Liver (tissue), 9 donors: ENCODE results near the gene TMED1. TPM values are rescaled to one million over a fixed set of nuclear protein-coding genes. Genes with fewer than 3 reads are reported as not detected.
"Not testable (repeated sequence)": the region's sequence is repeated elsewhere in the genome, so short reads cannot be mapped to it uniquely, and the experiment has no call there.

Source experiments
- DNase-seq: peaks from one replicate; pipeline ENCODE4 v3.0.0-alpha.2; 2017; ENCODE audit warnings: low spot score
- H3K27ac ChIP-seq, 2 donors: one replicate each; pipeline ENCODE4 v1.7.0; 2013; ENCODE audit warnings: inconsistent platforms in 2 of 2, low read length in 2 of 2, control low read depth in 1 of 2, low read depth in 1 of 2, mild to moderate bottlenecking in 1 of 2
- H3K27me3 ChIP-seq, 4 donors: one replicate each; pipeline versions ENCODE4 v1.6.1 to v1.7.0; 2013; ENCODE audit warnings: low read length in 3 of 4, inconsistent platforms in 1 of 4, mild to moderate bottlenecking in 1 of 4, moderate library complexity in 1 of 4; ENCODE audit not compliant: control insufficient read depth in 4 of 4, insufficient read depth in 4 of 4
- H3K36me3 ChIP-seq, 4 donors: one replicate each; pipeline versions ENCODE4 v1.6.1 to v1.7.0; 2013; ENCODE audit warnings: low read length in 3 of 4, mild to moderate bottlenecking in 3 of 4, low read depth in 1 of 4, moderate library complexity in 1 of 4; ENCODE audit not compliant: control insufficient read depth in 4 of 4, insufficient read depth in 3 of 4
- H3K4me1 ChIP-seq, 4 donors: one replicate each; pipeline versions ENCODE4 v1.6.1 to v1.7.0; 2013; ENCODE audit warnings: low read length in 3 of 4, mild to moderate bottlenecking in 3 of 4, moderate library complexity in 1 of 4; ENCODE audit not compliant: control insufficient read depth in 4 of 4, insufficient read depth in 4 of 4
- H3K4me3 ChIP-seq, 3 donors: one replicate each; pipeline versions ENCODE4 v1.6.1 to v1.7.0; 2013; ENCODE audit warnings: low read length in 3 of 3, control low read depth in 1 of 3, low read depth in 1 of 3, mild to moderate bottlenecking in 1 of 3
- H3K9ac ChIP-seq, 2 donors: one replicate each; pipeline ENCODE4 v1.7.0; 2013; ENCODE audit warnings: low read length in 2 of 2, mild to moderate bottlenecking in 2 of 2, moderate library complexity in 2 of 2, control low read depth in 1 of 2, low read depth in 1 of 2
- H3K9me3 ChIP-seq, 4 donors: one replicate each; pipeline versions ENCODE4 v1.6.1 to v1.7.0; 2013; ENCODE audit warnings: low read length in 3 of 4; ENCODE audit not compliant: control insufficient read depth in 4 of 4
- EGR1 ChIP-seq, 2 donors: IDR thresholded peaks; 2 replicates each; pipeline ENCODE4 v1.6.1; 2016 to 2018; ENCODE audit warnings: antibody characterized with exemption in 2 of 2, low read depth in 2 of 2
- FOXA1 ChIP-seq: IDR thresholded peaks from 2 replicates; pipeline ENCODE4 v1.6.1; 2016; ENCODE audit warnings: antibody characterized with exemption
- FOXA2 ChIP-seq: IDR thresholded peaks from 2 replicates; pipeline ENCODE4 v1.6.1; 2016; ENCODE audit warnings: antibody characterized with exemption
- GABPA ChIP-seq, 2 donors: IDR thresholded peaks in 1 of 2; conservative IDR thresholded peaks in 1 of 2; 2 replicates each; pipeline ENCODE4 v1.6.1; 2016; ENCODE audit warnings: antibody characterized with exemption in 2 of 2, mild to moderate bottlenecking in 1 of 2, moderate library complexity in 1 of 2
- HNF4A ChIP-seq, 2 donors: conservative IDR thresholded peaks; 2 replicates each; pipeline ENCODE4 v1.6.1; 2016; ENCODE audit warnings: antibody characterized with exemption in 2 of 2, mild to moderate bottlenecking in 2 of 2
- HNF4G ChIP-seq: IDR thresholded peaks from 2 replicates; pipeline ENCODE4 v1.6.1; 2016; ENCODE audit warnings: antibody characterized with exemption
- JUND ChIP-seq, 2 donors: IDR thresholded peaks; 2 replicates each; pipeline ENCODE4 v1.6.1; 2016; ENCODE audit warnings: antibody characterized with exemption in 2 of 2
- NR2F2 ChIP-seq: IDR thresholded peaks from 2 replicates; pipeline ENCODE4 v1.6.1; 2016; ENCODE audit warnings: antibody characterized with exemption
- RAD21 ChIP-seq, 2 donors: IDR thresholded peaks; 2 replicates each; pipeline ENCODE4 v1.6.1; 2016; ENCODE audit warnings: antibody characterized with exemption in 2 of 2, mild to moderate bottlenecking in 2 of 2
- RXRA ChIP-seq, 2 donors: IDR thresholded peaks; 2 replicates each; pipeline ENCODE4 v1.6.1; 2017 to 2018; ENCODE audit warnings: antibody characterized with exemption in 2 of 2, mild to moderate bottlenecking in 1 of 2
- SP1 ChIP-seq: IDR thresholded peaks from 2 replicates; pipeline ENCODE4 v1.6.1; 2018; ENCODE audit warnings: antibody characterized with exemption, mild to moderate bottlenecking
- TAF1 ChIP-seq: conservative IDR thresholded peaks from 2 replicates; pipeline ENCODE4 v1.6.1; 2016; ENCODE audit warnings: antibody characterized with exemption, mild to moderate bottlenecking
- YY1 ChIP-seq: IDR thresholded peaks from 2 replicates; pipeline ENCODE4 v1.6.1; 2016; ENCODE audit warnings: antibody characterized with exemption, mild to moderate bottlenecking
- WGBS: extraction: QIAGEN DNeasy Blood & Tissue Kit; methylation state at CpG from one replicate; pipeline ENCODE4 v1.1.7; 2013; 5-methylcytosine and 5-hydroxymethylcytosine counted together
- polyA plus RNA-seq, 2 donors: library from polyadenylated mRNA; stranded (reverse) in 1 of 2; unstranded in 1 of 2; fragments of 200-250 nt in 1 of 2; fragments of >200 nt in 1 of 2; fragmentation: Nextera tagmentation in 1 of 2; extraction: Ambion mirVana in 1 of 2; gene quantifications; one replicate each; pipeline versions ENCODE4 v1.2.1 to v1.2.3, GENCODE V29; 2013 to 2015
- total RNA-seq, 2 donors: library from RNA; depleted of rRNA; stranded (reverse); fragments of >200 nt; gene quantifications; one replicate each; pipeline ENCODE4 v1.2.3, GENCODE V29; 2014
- TF ChIP-seq, protein P1 (sequence below): IDR thresholded peaks from 2 replicates; pipeline ENCODE4 v1.6.1; 2016; ENCODE audit warnings: antibody characterized with exemption
- TF ChIP-seq, protein P2 (sequence below): IDR thresholded peaks from 2 replicates; pipeline ENCODE4 v1.6.1; 2016; ENCODE audit warnings: antibody characterized with exemption, mild to moderate bottlenecking
- TF ChIP-seq, protein P3 (sequence below): IDR thresholded peaks from 2 replicates; pipeline ENCODE4 v1.6.1; 2016; ENCODE audit warnings: antibody characterized with exemption
- TF ChIP-seq, protein P4 (sequence below): fragments of 150-350 bp; IDR thresholded peaks from 2 replicates; pipeline ENCODE4 v1.5.1; 2017; ENCODE audit warnings: improper control_type of control experiment, low read depth, low read length; ENCODE audit not compliant: missing input control
- TF ChIP-seq, protein P5 (sequence below): IDR thresholded peaks from 2 replicates; pipeline ENCODE4 v1.6.1; 2016; ENCODE audit warnings: antibody characterized with exemption
- donor health status: healthy.
- donor health status: healthy.
- donor health status: healthy.
- donor health status: healthy.
- donor health status: healthy.

TMED1 gene
- total and polyA plus RNA-seq, 4 donors = 17.8 to 34.7 (median 26.6) TPM

DNA sequence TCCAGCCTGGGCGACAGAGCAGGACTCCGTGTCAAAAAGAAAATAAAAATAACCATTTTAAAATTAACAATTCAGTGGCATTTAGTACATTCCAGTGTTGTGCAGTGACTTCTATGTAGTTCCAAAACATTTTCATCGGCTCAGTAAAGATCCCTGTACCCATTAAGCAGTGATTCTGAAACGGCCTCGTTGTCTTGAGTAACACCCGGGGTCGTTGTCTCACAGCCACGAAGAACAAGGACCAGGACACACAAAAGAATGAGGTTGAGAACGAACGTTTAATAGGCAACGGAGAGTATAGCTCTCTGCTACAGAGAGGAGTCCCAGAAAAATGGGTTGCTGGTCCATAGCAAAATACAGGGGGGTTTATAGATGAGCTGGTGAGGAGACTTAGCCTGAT lies 2.4 kb upstream of the TMED1 start:
- Histone ChIP-seq H3K27me3 (no peaks in the 10 kb centered on the region), H3K4me3 (no peak overlapping the region), H3K27ac (no peak overlapping the region), H3K9ac (no peak overlapping the region), H3K36me3 (peaks cover 0 to 4% (median 2%) of the 10 kb centered on the region in 4 donors), H3K9me3 (no peaks in the 10 kb centered on the region), H3K4me1 (peaks cover 0 to 18% (median 10%) of the 10 kb centered on the region in 4 donors)
- WGBS = 89% methylated on average over 11 of the region's 11 CpGs
- no peak for DNase-seq
- TF ChIP-seq SP1 (no peak), FOXA1 (no peak), TAF1 (no peak), RAD21 (IDR thresholded peaks at IDR 0.05) (no peak), NR2F2 (no peak)

DNA sequence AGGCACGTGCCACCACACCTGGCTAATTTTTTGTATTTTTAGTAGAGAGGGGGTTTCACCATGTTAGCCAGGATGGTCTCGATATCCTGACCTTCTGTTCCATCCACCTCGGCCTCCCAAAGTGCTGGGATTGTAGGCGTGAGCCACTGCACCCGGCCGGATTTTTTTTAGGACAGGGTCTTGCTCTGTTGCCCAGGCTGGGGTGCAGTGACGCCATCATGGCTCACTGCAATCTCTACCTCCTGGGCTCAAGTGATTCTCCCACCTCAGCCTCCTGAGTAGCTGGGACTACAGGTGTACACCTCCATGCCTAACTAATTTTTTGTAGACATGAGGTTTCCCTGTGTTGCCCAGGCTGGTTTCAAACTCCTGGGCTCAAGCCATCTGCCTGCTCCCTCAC lies 1.6 kb upstream of the TMED1 start:
- H3K27me3 ChIP-seq, DNase-seq, H3K27ac ChIP-seq, H3K9ac ChIP-seq, H3K4me3 ChIP-seq, H3K9me3 ChIP-seq: not testable (repeated sequence)
- H3K4me1 ChIP-seq = peaks cover 0 to 18% (median 10%) of the 10 kb centered on the region in 4 donors
- peaks cover 3 to 11% (median 4%) of the 10 kb centered on the region in 4 donors for H3K36me3 ChIP-seq
- WGBS = 96% methylated on average over 7 of the region's 7 CpGs

DNA sequence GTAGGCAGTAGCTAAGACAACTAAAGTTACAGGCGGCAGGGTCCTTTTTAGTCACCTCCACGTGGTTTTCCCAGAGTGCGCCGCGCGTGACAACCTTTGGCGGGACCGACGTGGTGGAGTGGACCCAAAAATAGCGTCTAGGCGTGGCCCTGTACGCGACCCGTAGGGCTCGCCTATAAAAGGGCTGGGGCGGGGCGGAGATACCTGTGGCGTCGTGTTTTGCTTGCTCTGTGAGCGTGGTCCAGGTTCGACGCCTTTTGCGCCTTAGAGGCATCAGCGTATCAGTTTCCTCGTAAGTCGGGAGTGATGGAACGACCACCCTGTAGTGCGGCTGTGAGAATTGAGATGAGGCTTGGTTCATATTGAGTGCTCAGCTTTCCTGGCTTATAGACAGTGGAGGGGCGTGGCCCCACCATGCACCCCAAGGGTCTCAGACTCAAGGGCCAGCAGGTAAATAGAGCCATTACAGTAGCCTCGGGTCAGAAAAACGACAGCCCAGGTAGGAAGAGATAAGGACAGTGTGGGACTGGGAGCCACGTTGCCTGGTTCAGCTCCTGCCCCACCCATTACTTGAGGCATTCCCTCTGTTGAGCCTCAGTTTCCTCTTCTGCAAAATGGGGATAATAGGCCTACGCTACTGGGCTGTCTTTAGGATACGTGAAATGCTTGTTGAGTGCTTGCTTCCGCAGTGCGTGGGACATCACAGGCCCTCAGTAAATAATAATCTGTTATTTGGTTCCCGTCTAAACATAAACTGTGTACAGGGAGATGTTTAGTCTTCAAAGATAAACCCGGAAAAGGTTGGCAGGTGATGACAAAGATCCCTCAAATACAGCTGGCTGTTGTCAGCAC lies 693 bp upstream of the TMED1 start:
- DNase-seq = no peak
- Histone ChIP-seq H3K9ac (peak overlapping the region; percentile 53 to 75), H3K4me3 (peak overlapping the region; percentile 38 to 69 (median 51)), H3K27ac (peak overlapping the region; percentile 95 to 99), H3K4me1 (peaks cover 0 to 18% (median 10%) of the 10 kb centered on the region in 4 donors), H3K27me3 (no peaks in the 10 kb centered on the region), H3K36me3 (peaks cover 4 to 16% (median 6%) of the 10 kb centered on the region in 4 donors), H3K9me3 (no peaks in the 10 kb centered on the region)
- TF ChIP-seq HNF4G = no peak
- peak; percentile 1 for TF ChIP-seq NR2F2
- TF ChIP-seq, protein P1, sequence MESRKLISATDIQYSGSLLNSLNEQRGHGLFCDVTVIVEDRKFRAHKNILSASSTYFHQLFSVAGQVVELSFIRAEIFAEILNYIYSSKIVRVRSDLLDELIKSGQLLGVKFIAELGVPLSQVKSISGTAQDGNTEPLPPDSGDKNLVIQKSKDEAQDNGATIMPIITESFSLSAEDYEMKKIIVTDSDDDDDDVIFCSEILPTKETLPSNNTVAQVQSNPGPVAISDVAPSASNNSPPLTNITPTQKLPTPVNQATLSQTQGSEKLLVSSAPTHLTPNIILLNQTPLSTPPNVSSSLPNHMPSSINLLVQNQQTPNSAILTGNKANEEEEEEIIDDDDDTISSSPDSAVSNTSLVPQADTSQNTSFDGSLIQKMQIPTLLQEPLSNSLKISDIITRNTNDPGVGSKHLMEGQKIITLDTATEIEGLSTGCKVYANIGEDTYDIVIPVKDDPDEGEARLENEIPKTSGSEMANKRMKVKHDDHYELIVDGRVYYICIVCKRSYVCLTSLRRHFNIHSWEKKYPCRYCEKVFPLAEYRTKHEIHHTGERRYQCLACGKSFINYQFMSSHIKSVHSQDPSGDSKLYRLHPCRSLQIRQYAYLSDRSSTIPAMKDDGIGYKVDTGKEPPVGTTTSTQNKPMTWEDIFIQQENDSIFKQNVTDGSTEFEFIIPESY = peak; percentile 96
- TF ChIP-seq GABPA (IDR thresholded peaks at IDR 0.05 in 1 of 2, conservative IDR thresholded peaks at IDR 0.05 in 1 of 2) = peak in 1 of 2 donors; percentile 71
- TF ChIP-seq, protein P2, sequence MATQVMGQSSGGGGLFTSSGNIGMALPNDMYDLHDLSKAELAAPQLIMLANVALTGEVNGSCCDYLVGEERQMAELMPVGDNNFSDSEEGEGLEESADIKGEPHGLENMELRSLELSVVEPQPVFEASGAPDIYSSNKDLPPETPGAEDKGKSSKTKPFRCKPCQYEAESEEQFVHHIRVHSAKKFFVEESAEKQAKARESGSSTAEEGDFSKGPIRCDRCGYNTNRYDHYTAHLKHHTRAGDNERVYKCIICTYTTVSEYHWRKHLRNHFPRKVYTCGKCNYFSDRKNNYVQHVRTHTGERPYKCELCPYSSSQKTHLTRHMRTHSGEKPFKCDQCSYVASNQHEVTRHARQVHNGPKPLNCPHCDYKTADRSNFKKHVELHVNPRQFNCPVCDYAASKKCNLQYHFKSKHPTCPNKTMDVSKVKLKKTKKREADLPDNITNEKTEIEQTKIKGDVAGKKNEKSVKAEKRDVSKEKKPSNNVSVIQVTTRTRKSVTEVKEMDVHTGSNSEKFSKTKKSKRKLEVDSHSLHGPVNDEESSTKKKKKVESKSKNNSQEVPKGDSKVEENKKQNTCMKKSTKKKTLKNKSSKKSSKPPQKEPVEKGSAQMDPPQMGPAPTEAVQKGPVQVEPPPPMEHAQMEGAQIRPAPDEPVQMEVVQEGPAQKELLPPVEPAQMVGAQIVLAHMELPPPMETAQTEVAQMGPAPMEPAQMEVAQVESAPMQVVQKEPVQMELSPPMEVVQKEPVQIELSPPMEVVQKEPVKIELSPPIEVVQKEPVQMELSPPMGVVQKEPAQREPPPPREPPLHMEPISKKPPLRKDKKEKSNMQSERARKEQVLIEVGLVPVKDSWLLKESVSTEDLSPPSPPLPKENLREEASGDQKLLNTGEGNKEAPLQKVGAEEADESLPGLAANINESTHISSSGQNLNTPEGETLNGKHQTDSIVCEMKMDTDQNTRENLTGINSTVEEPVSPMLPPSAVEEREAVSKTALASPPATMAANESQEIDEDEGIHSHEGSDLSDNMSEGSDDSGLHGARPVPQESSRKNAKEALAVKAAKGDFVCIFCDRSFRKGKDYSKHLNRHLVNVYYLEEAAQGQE = peak; percentile 9
- peak in 1 of 2 donors; percentile 34 for TF ChIP-seq JUND (IDR thresholded peaks at IDR 0.05)
- peak; percentile 45 to 51 for TF ChIP-seq RXRA (IDR thresholded peaks at IDR 0.05)
- peak; percentile 46 to 51 for TF ChIP-seq HNF4A (conservative IDR thresholded peaks at IDR 0.05)
- TF ChIP-seq, protein P3, sequence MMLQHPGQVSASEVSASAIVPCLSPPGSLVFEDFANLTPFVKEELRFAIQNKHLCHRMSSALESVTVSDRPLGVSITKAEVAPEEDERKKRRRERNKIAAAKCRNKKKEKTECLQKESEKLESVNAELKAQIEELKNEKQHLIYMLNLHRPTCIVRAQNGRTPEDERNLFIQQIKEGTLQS = no peak
- TF ChIP-seq, protein P4, sequence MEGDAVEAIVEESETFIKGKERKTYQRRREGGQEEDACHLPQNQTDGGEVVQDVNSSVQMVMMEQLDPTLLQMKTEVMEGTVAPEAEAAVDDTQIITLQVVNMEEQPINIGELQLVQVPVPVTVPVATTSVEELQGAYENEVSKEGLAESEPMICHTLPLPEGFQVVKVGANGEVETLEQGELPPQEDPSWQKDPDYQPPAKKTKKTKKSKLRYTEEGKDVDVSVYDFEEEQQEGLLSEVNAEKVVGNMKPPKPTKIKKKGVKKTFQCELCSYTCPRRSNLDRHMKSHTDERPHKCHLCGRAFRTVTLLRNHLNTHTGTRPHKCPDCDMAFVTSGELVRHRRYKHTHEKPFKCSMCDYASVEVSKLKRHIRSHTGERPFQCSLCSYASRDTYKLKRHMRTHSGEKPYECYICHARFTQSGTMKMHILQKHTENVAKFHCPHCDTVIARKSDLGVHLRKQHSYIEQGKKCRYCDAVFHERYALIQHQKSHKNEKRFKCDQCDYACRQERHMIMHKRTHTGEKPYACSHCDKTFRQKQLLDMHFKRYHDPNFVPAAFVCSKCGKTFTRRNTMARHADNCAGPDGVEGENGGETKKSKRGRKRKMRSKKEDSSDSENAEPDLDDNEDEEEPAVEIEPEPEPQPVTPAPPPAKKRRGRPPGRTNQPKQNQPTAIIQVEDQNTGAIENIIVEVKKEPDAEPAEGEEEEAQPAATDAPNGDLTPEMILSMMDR = no peak
- TF ChIP-seq EGR1 (IDR thresholded peaks at IDR 0.05; ENCODE audit: low read depth in 2 of 2) = no peak
- no peak for TF ChIP-seq FOXA1
- TF ChIP-seq FOXA2 = no peak
- TF ChIP-seq, protein P5, sequence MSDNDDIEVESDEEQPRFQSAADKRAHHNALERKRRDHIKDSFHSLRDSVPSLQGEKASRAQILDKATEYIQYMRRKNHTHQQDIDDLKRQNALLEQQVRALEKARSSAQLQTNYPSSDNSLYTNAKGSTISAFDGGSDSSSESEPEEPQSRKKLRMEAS = peak; percentile 100
- TF ChIP-seq RAD21 (IDR thresholded peaks at IDR 0.05) = no peak
- TF ChIP-seq SP1 = peak; percentile 55
- TF ChIP-seq YY1 = no peak
- TF ChIP-seq TAF1 = no peak
- 36% methylated on average over 38 of the region's 38 CpGs for WGBS
